SK-N-SH (cell line): ENCODE measurements around the gene HAGHL. TPM values are rescaled to one million over a fixed set of nuclear protein-coding genes. Genes with fewer than 3 reads are reported as not detected.

Experiments used
- CTCF ChIA-PET: fragments of 300-600, 350-600 bp; formaldehyde crosslinking; extraction: SDS; loops from one replicate; lab custom pipeline; 2021; lab: Yijun Ruan, JAX
- POLR2A ChIA-PET: fragments of 350-600 bp; sonication (Branson Sonifier 250); formaldehyde crosslinking; extraction: SDS; loops from one replicate; lab custom pipeline; 2020; ENCODE audit warnings: antibody characterized with exemption, inconsistent platforms; lab: Yijun Ruan, JAX
- DNase-seq: peaks from one replicate; pipeline ENCODE4 v3.0.0; 2012
- H2AFZ ChIP-seq: fragments of 200-600 bp; sonication (generic); 2 replicates; pipeline ENCODE4 v1.8.1; 2016; ENCODE audit warnings: antibody characterized with exemption, mild to moderate bottlenecking, low read depth
- H3F3A ChIP-seq: fragments of 200-600 bp; sonication (generic); replicated peaks from 2 replicates; pipeline ENCODE3; 2016; ENCODE audit warnings: antibody characterized with exemption, mild to moderate bottlenecking; ENCODE audit not compliant: insufficient read depth
- H3K27ac ChIP-seq, 2 experiments: fragments of 200-500 bp in 1 of 2; fragments of 200-600 bp in 1 of 2; sonication (Bioruptor generic) in 1 of 2; sonication (generic), shearing (Covaris generic) in 1 of 2; 2 replicates each; pipeline versions ENCODE4 v1.5.1 to v1.6.1; 2014 to 2016; ENCODE audit warnings: low read depth in 2 of 2, inconsistent platforms in 1 of 2, low read length in 1 of 2, mild to moderate bottlenecking in 1 of 2, mixed read lengths in 1 of 2
- H3K27me3 ChIP-seq: fragments of 200-600 bp; sonication (generic), shearing (Covaris generic); 2 replicates; pipeline ENCODE4 v1.6.1; 2016; ENCODE audit warnings: mixed run types; ENCODE audit not compliant: insufficient read depth
- H3K36me3 ChIP-seq, 2 experiments: fragments of 200-500 bp in 1 of 2; fragments of 200-600 bp in 1 of 2; sonication (Bioruptor generic) in 1 of 2; sonication (generic) in 1 of 2; replicated peaks in 1 of 2; 2 replicates each; pipeline versions ENCODE3 to v1.5.1; 2014 to 2016; ENCODE audit warnings: low read length in 1 of 2, mild to moderate bottlenecking in 1 of 2; ENCODE audit not compliant: insufficient read depth in 2 of 2, control insufficient read depth in 1 of 2
- H3K4me1 ChIP-seq, 2 experiments: fragments of 200-500 bp in 1 of 2; fragments of 200-600 bp in 1 of 2; sonication (Bioruptor generic) in 1 of 2; sonication (generic), shearing (Covaris generic) in 1 of 2; 2 replicates each; pipeline versions ENCODE4 v1.5.1 to v1.6.1; 2014 to 2016; ENCODE audit warnings: low read depth in 1 of 2, low read length in 1 of 2, mixed run types in 1 of 2; ENCODE audit not compliant: insufficient read depth in 2 of 2, control insufficient read depth in 1 of 2
- H3K4me2 ChIP-seq: fragments of 200-600 bp; sonication (generic), shearing (Covaris generic); 2 replicates; pipeline ENCODE4 v1.6.1; 2017; ENCODE audit warnings: mixed run types
- H3K4me3 ChIP-seq, 2 experiments: fragments of 200-500 bp in 1 of 2; fragments of 200-600 bp in 1 of 2; sonication (Bioruptor generic) in 1 of 2; sonication (generic), shearing (Covaris generic) in 1 of 2; 2 replicates each; pipeline versions ENCODE4 v1.5.1 to v1.8.1; 2014 to 2016; ENCODE audit warnings: low read depth in 2 of 2, inconsistent platforms in 1 of 2, low read length in 1 of 2, mild to moderate bottlenecking in 1 of 2, mixed read lengths in 1 of 2, moderate library complexity in 1 of 2
- H3K79me2 ChIP-seq: fragments of 200-600 bp; sonication (generic); 2 replicates; pipeline ENCODE4 v1.8.1; 2017; ENCODE audit warnings: mild to moderate bottlenecking; ENCODE audit not compliant: insufficient read depth
- H3K9ac ChIP-seq: fragments of 200-600 bp; sonication (generic); 2 replicates; pipeline ENCODE4 v1.6.1; 2017; ENCODE audit warnings: mixed run types
- H3K9me2 ChIP-seq: fragments of 200-600 bp; sonication (generic); 2 replicates; pipeline ENCODE4 v1.6.1; 2017; ENCODE audit warnings: mixed run types
- H3K9me3 ChIP-seq: fragments of 200-600 bp; sonication (generic); 2 replicates; pipeline ENCODE4 v1.6.1; 2017; ENCODE audit warnings: mixed run types, mild to moderate bottlenecking, moderate library complexity
- H4K20me1 ChIP-seq: fragments of 200-600 bp; sonication (generic); 2 replicates; pipeline ENCODE4 v1.6.1; 2017; ENCODE audit warnings: mild to moderate bottlenecking, mixed run types; ENCODE audit not compliant: insufficient read depth
- EP300 ChIP-seq, 2 experiments: IDR thresholded peaks; 2 replicates each; pipeline versions ENCODE4 v1.4.0 to v1.6.1; 2012; ENCODE audit warnings: borderline replicate concordance in 1 of 2, low read depth in 1 of 2, low read length in 1 of 2
- EZH2phosphoT487 ChIP-seq: fragments of 200-600 bp; sonication (generic); IDR thresholded peaks from 2 replicates; pipeline ENCODE4 v1.6.1; 2017; ENCODE audit warnings: low read depth, mixed run types, mild to moderate bottlenecking, antibody characterized with exemption, moderate library complexity, borderline replicate concordance
- FOSL2 ChIP-seq: IDR thresholded peaks from 2 replicates; pipeline ENCODE4 v1.4.0; 2012; ENCODE audit warnings: low read depth, mild to moderate bottlenecking, moderate library complexity, borderline replicate concordance
- FOXM1 ChIP-seq: IDR thresholded peaks from 2 replicates; pipeline ENCODE4 v1.4.0; 2012; ENCODE audit warnings: low read depth, mild to moderate bottlenecking
- GATA2 ChIP-seq: sonication (generic); formaldehyde crosslinking; IDR thresholded peaks from 2 replicates; pipeline ENCODE4 v1.5.0; 2020; ENCODE audit warnings: mild to moderate bottlenecking, missing genetic modification reagents
- MXI1 ChIP-seq: IDR thresholded peaks from 2 replicates; pipeline ENCODE4 v1.6.1; 2012; ENCODE audit warnings: mild to moderate bottlenecking, low read depth, low read length, improper control_type of control experiment
- POLR2AphosphoS5 ChIP-seq: IDR thresholded peaks from 2 replicates; pipeline ENCODE4 v1.6.1; 2012; ENCODE audit warnings: low read depth, low read length
- RFX5 ChIP-seq: IDR thresholded peaks from 2 replicates; pipeline ENCODE4 v1.6.1; 2012; ENCODE audit warnings: mild to moderate bottlenecking, improper control_type of control experiment, low read length
- SIN3A ChIP-seq: IDR thresholded peaks from 2 replicates; pipeline ENCODE4 v1.6.1; 2012; ENCODE audit warnings: low read depth, mild to moderate bottlenecking, low read length, moderate library complexity, borderline replicate concordance
- SMC3 ChIP-seq: IDR thresholded peaks from 2 replicates; pipeline ENCODE4 v1.6.1; 2012; ENCODE audit warnings: low read depth, low read length, improper control_type of control experiment
- TAF1 ChIP-seq: IDR thresholded peaks from 2 replicates; pipeline ENCODE4 v1.6.1; 2012; ENCODE audit warnings: low read depth, mild to moderate bottlenecking, low read length, moderate library complexity, borderline replicate concordance
- TEAD4 ChIP-seq: IDR thresholded peaks from 2 replicates; pipeline ENCODE4 v1.4.0; 2012; ENCODE audit warnings: mild to moderate bottlenecking, borderline replicate concordance; ENCODE audit not compliant: insufficient read depth
- WGBS: methylation state at CpG from one replicate; pipeline ENCODE4 v1.1.6; 2017; ENCODE audit warnings: low lambda C conversion rate; 5-methylcytosine and 5-hydroxymethylcytosine counted together
- polyA plus RNA-seq, 3 experiments: library from polyadenylated mRNA; depleted of rRNA; stranded (reverse); fragments of >200 nt; gene quantifications; 2 replicates each; pipeline ENCODE4 v1.2.3, GENCODE V29; 2012
- TF ChIP-seq, protein P1 (sequence below): fragments of 200-600 bp; sonication (generic); IDR thresholded peaks from 2 replicates; pipeline ENCODE4 v1.6.1; 2017; ENCODE audit warnings: antibody characterized with exemption, mild to moderate bottlenecking, moderate library complexity

The HAGHL gene
- polyA plus RNA-seq, 1 of the 3 experiments (the other 2 are of a cell fraction): 65.5 TPM

DNA sequence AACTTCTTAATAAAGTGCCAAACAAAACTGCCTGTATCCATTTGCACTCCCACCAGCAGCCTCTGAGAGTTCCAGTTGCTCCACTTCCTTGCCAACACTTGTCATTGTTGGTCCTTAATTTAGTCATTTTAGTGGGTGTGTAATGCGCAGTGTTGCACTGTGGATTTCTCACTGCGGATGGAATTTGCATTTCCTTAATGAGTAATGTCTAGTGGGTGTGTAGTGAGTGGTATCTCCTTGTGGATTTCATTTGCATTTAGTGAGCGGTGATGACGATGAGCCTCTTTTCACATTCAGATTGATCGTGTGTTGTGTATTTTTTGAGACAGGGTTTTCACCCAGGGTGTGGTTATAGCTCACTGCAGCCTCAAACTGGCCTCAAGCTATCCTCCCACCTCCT is 29.5 kb downstream of the HAGHL start (continued):
- no peak for TF ChIP-seq FOSL2
- TF ChIP-seq FOXM1: no peak
- TF ChIP-seq, protein P1, sequence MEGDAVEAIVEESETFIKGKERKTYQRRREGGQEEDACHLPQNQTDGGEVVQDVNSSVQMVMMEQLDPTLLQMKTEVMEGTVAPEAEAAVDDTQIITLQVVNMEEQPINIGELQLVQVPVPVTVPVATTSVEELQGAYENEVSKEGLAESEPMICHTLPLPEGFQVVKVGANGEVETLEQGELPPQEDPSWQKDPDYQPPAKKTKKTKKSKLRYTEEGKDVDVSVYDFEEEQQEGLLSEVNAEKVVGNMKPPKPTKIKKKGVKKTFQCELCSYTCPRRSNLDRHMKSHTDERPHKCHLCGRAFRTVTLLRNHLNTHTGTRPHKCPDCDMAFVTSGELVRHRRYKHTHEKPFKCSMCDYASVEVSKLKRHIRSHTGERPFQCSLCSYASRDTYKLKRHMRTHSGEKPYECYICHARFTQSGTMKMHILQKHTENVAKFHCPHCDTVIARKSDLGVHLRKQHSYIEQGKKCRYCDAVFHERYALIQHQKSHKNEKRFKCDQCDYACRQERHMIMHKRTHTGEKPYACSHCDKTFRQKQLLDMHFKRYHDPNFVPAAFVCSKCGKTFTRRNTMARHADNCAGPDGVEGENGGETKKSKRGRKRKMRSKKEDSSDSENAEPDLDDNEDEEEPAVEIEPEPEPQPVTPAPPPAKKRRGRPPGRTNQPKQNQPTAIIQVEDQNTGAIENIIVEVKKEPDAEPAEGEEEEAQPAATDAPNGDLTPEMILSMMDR: no peak
- TF ChIP-seq POLR2AphosphoS5: no peak
- TF ChIP-seq EP300 (IDR thresholded peaks at IDR 0.05; ENCODE audit: borderline replicate concordance in 1 of 2, low read depth in 1 of 2, low read length in 1 of 2): no peak

DNA sequence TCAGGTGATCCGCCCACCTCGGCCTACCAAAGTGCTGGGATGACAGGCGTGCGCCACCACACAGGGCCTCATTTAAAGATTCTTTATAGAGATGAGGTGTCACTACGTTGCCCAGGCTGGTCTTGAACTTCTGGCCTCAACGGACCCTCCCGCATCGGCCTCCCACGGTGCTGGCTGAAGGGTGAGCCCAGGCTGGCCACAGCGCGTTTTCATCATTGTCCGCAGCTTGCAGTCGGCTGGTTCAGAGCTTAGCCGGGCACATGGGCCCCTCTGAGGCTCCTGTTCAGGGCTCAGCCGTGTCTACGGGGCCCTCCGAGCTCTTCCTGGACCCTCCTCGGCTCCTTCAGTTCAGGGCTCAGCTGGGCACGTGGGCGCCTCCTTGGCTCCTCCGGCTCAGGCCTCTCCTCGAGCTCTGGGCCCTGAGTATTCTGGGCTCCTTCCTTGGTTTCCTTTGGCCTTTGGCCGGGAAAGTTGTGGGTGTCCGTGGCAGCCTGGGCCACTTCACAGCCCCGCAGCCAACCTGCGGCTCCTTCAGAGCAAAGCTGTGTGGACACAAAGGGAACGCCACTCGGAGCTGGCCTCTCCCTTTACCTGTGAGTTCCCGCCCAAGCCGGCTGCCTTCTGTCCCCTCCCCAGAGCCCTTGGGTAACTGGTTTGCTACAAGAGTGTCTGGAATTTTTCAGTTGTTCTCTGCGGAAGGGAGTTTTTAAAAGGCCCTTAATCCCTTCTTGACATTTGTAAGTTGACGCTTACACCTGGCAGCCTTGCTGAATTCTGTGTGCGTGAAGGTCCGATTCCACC is 32.4 kb downstream of the HAGHL start:
- ChIA-PET CTCF (interaction anchor here (0.9 to 1.7 kb wide), 6 partner anchors 8 to 296 kb away, joined by 3 to 5 read pairs (median 3); no protein-coding TSS in a partner anchor), POLR2A (no interaction called here)
- H4K20me1 ChIP-seq: no peaks in the 10 kb centered on the region
- H3K4me3 ChIP-seq: no peak overlapping the region
- no peak for DNase-seq
- H3K4me2 ChIP-seq: no peak overlapping the region
- H3K9me3 ChIP-seq: peaks cover 3% of the 10 kb centered on the region; the same call in 1 of the 2 replicates
- H3K9ac ChIP-seq: no peak overlapping the region
- H3K36me3 ChIP-seq: no peaks in the 10 kb centered on the region
- no peaks in the 10 kb centered on the region for H3K4me1 ChIP-seq
- H2AFZ ChIP-seq: no peak overlapping the region
- no peaks in the 10 kb centered on the region for H3K27me3 ChIP-seq
- H3K27ac ChIP-seq: no peak overlapping the region
- TF ChIP-seq EZH2phosphoT487: no peak
- no peak for TF ChIP-seq RFX5
- no peak for TF ChIP-seq TEAD4
- TF ChIP-seq, protein P1: no peak
- no peak for TF ChIP-seq SMC3
- TF ChIP-seq, all 33 proteins: peak for 0
- Histone ChIP-seq H3F3A (no peaks in the 10 kb centered on the region), H3K79me2 (no peaks in the 10 kb centered on the region), H3K9me2 (no peaks in the 10 kb centered on the region)
- 93% methylated on average over 23 of the region's 34 CpGs for WGBS

DNA sequence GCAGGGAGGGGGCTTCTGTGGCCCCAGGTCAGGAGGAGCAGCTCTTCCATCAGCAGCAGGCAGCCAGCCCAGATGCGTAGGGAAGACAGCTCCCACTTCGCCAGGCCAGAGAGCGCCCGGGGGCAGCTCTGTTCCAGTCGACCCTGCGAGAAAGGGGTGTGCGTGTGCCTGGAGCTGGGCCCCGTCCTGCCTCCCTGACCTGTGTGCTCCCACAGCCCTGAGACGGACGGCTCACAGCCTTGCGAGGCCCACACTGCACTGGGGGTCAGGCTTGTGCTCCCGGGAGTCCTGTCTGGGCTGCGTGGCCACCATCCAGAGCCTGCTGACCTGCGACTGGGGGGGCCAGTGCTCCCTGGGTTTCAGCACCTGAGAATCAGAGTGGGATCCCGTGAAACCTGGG is 33.2 kb downstream of the HAGHL start:
- no peaks in the 10 kb centered on the region for H4K20me1 ChIP-seq
- no peaks in the 10 kb centered on the region for H3K36me3 ChIP-seq
- no peak overlapping the region for H3K27ac ChIP-seq
- H3K9me3 ChIP-seq: peaks cover 3% of the 10 kb centered on the region; the same call in 1 of the 2 replicates
- H2AFZ ChIP-seq: no peak overlapping the region
- H3K4me3 ChIP-seq: no peak overlapping the region
- H3K9me2 ChIP-seq: no peaks in the 10 kb centered on the region
- H3K4me2 ChIP-seq: no peak overlapping the region
- no peak for DNase-seq
- no peaks in the 10 kb centered on the region for H3K79me2 ChIP-seq
- WGBS: no CpG with 5 or more reads among the region's 15 CpGs
- no peaks in the 10 kb centered on the region for H3K4me1 ChIP-seq
- no peak for TF ChIP-seq TAF1
- TF ChIP-seq POLR2AphosphoS5: no peak
- TF ChIP-seq EP300 (IDR thresholded peaks at IDR 0.05; ENCODE audit: borderline replicate concordance in 1 of 2, low read depth in 1 of 2, low read length in 1 of 2): no peak
- no peak for TF ChIP-seq MXI1
- no peak for TF ChIP-seq SIN3A
- TF ChIP-seq GATA2 (CRISPR knock-in tag): no peak
- TF ChIP-seq, all 33 proteins: peak for 0
- ChIA-PET POLR2A (no interaction called here), CTCF (interaction anchor here (0.9 to 1.7 kb wide), 7 partner anchors 9 to 295 kb away, joined by 3 to 5 read pairs (median 3); no protein-coding TSS in a partner anchor)
- Histone ChIP-seq H3K27me3 (no peaks in the 10 kb centered on the region), H3K9ac (no peak overlapping the region), H3F3A (no peaks in the 10 kb centered on the region)
